Epidermal melanocyte (primary cell): ENCODE results near the gene SUN2.

Experiments used
- DNase-seq: peaks from one replicate; pipeline ENCODE4 v3.0.0; 2011; ENCODE audit warnings: low spot score; ENCODE audit not compliant: insufficient read length

SUN2 gene

GRCh38 chr22:38777087-38777671, 21.4 kb upstream of the SUN2 start:
- no peak for DNase-seq

GRCh38 chr22:38776086-38776485, 20.3 kb upstream of the SUN2 start:
- no peak for DNase-seq

GRCh38 chr22:38775656-38776055, 19.9 kb upstream of the SUN2 start:
- DNase-seq = no peak

GRCh38 chr22:38774496-38775166, 18.8 kb upstream of the SUN2 start:
- DNase-seq = no peak

- DNase-seq = no peak
Measured at GRCh38 chr22:38773363-38773946, 17.7 kb upstream of the SUN2 start.

GRCh38 chr22:38772623-38772873, 16.8 kb upstream of the SUN2 start:
- DNase-seq = no peak

GRCh38 chr22:38770257-38770949, 14.6 kb upstream of the SUN2 start:
- no peak for DNase-seq

- DNase-seq = no peak
Measured at GRCh38 chr22:38768036-38768435, 12.2 kb upstream of the SUN2 start.

- DNase-seq = no peak
Measured at GRCh38 chr22:38767313-38767712, 11.5 kb upstream of the SUN2 start.

GRCh38 chr22:38766076-38766777, 10.4 kb upstream of the SUN2 start:
- DNase-seq = peak; percentile 65

- DNase-seq = no peak
Measured at GRCh38 chr22:38762551-38762983, 6.8 kb upstream of the SUN2 start.

- DNase-seq = no peak
Measured at GRCh38 chr22:38761202-38762162, 5.7 kb upstream of the SUN2 start.

GRCh38 chr22:38760477-38761201, 4.8 kb upstream of the SUN2 start:
- no peak for DNase-seq

GRCh38 chr22:38759005-38759404, 3.2 kb upstream of the SUN2 start:
- no peak for DNase-seq

GRCh38 chr22:38758276-38758945, 2.6 kb upstream of the SUN2 start:
- DNase-seq = no peak

- no peak for DNase-seq
Measured at GRCh38 chr22:38757464-38757757, 1.6 kb upstream of the SUN2 start.

- DNase-seq = no peak
Measured at GRCh38 chr22:38756711-38757463, 1.1 kb upstream of the SUN2 start.

GRCh38 chr22:38755155-38755910, 465 bp downstream of the SUN2 start:
- peak; percentile 88 for DNase-seq
